ENCODE data around the gene UQCRFS1.
"Not testable (repeated sequence)": the region's sequence is repeated elsewhere in the genome, so short reads cannot be mapped to it uniquely, and the experiment has no call there.

The UQCRFS1 gene

GRCh38 chr19:29212356-29212647 is 649 bp downstream of the UQCRFS1 start:
- peaks cover 11% of the 10 kb centered on the region for H3K4me1 ChIP-seq (ENCODE audit: insufficient read depth, low read length)
- peak overlapping the region; percentile 98 for H3K9ac ChIP-seq (ENCODE audit: low read depth, low read length)
- 0% methylated on average over 6 of the region's 7 CpGs for WGBS
- H3K9me3 ChIP-seq (ENCODE audit: insufficient read depth, low read depth, low read length): no peaks in the 10 kb centered on the region
- peak overlapping the region; percentile 96 for H3K4me3 ChIP-seq (ENCODE audit: low read length)
- no peaks in the 10 kb centered on the region for H3K27me3 ChIP-seq (ENCODE audit: insufficient read depth, low read length)
- peak overlapping the region; percentile 75 for H3K27ac ChIP-seq (ENCODE audit: low read depth, low read length)
- H3K36me3 ChIP-seq (ENCODE audit: insufficient read depth, low read length): peaks cover 15% of the 10 kb centered on the region

GRCh38 chr19:29211562-29212355 is 1.2 kb downstream of the UQCRFS1 start:
- Histone ChIP-seq H3K4me1 (ENCODE audit: insufficient read depth, low read length) (peaks cover 11% of the 10 kb centered on the region), H3K9me3 (ENCODE audit: insufficient read depth, low read depth, low read length) (no peaks in the 10 kb centered on the region), H3K36me3 (ENCODE audit: insufficient read depth, low read length) (peaks cover 20% of the 10 kb centered on the region), H3K27me3 (ENCODE audit: insufficient read depth, low read length) (no peaks in the 10 kb centered on the region), H3K9ac (ENCODE audit: low read depth, low read length) (peak overlapping the region; percentile 98), H3K27ac (ENCODE audit: low read depth, low read length) (no peak overlapping the region), H3K4me3 (ENCODE audit: low read length) (peak overlapping the region; percentile 96)
- 28% methylated on average over 18 of the region's 18 CpGs for WGBS

- not testable (repeated sequence) for H3K9ac ChIP-seq (ENCODE audit: low read depth, low read length); H3K27me3 ChIP-seq (ENCODE audit: insufficient read depth, low read length); H3K27ac ChIP-seq (ENCODE audit: low read depth, low read length); H3K9me3 ChIP-seq (ENCODE audit: insufficient read depth, low read depth, low read length)
- Histone ChIP-seq H3K4me3 (ENCODE audit: low read length) (peak overlapping the region; percentile 96), H3K4me1 (ENCODE audit: insufficient read depth, low read length) (peaks cover 11% of the 10 kb centered on the region), H3K36me3 (ENCODE audit: insufficient read depth, low read length) (peaks cover 27% of the 10 kb centered on the region)
- 91% methylated on average over 2 of the region's 3 CpGs for WGBS
Measured at GRCh38 chr19:29211041-29211440, 1.9 kb downstream of the UQCRFS1 start.

GRCh38 chr19:29210502-29210901 is 2.4 kb downstream of the UQCRFS1 start:
- H3K27me3 ChIP-seq (ENCODE audit: insufficient read depth, low read length); H3K9me3 ChIP-seq (ENCODE audit: insufficient read depth, low read depth, low read length); H3K4me3 ChIP-seq (ENCODE audit: low read length); H3K9ac ChIP-seq (ENCODE audit: low read depth, low read length); H3K27ac ChIP-seq (ENCODE audit: low read depth, low read length): not testable (repeated sequence)
- peaks cover 11% of the 10 kb centered on the region for H3K4me1 ChIP-seq (ENCODE audit: insufficient read depth, low read length)
- 98% methylated on average over 3 of the region's 3 CpGs for WGBS
- H3K36me3 ChIP-seq (ENCODE audit: insufficient read depth, low read length): peaks cover 32% of the 10 kb centered on the region

- H3K9me3 ChIP-seq (ENCODE audit: insufficient read depth, low read depth, low read length); H3K27ac ChIP-seq (ENCODE audit: low read depth, low read length); H3K4me3 ChIP-seq (ENCODE audit: low read length); H3K27me3 ChIP-seq (ENCODE audit: insufficient read depth, low read length); H3K9ac ChIP-seq (ENCODE audit: low read depth, low read length): not testable (repeated sequence)
- H3K4me1 ChIP-seq (ENCODE audit: insufficient read depth, low read length): peaks cover 11% of the 10 kb centered on the region
- H3K36me3 ChIP-seq (ENCODE audit: insufficient read depth, low read length): peaks cover 34% of the 10 kb centered on the region
- 96% methylated on average over 13 of the region's 14 CpGs for WGBS
Measured at GRCh38 chr19:29207403-29208187, 5.4 kb downstream of the UQCRFS1 start.

- Histone ChIP-seq H3K27ac (ENCODE audit: low read depth, low read length) (no peak overlapping the region), H3K36me3 (ENCODE audit: insufficient read depth, low read length) (peaks cover 32% of the 10 kb centered on the region), H3K9me3 (ENCODE audit: insufficient read depth, low read depth, low read length) (no peaks in the 10 kb centered on the region), H3K27me3 (ENCODE audit: insufficient read depth, low read length) (no peaks in the 10 kb centered on the region), H3K9ac (ENCODE audit: low read depth, low read length) (no peak overlapping the region), H3K4me1 (ENCODE audit: insufficient read depth, low read length) (peaks cover 11% of the 10 kb centered on the region), H3K4me3 (ENCODE audit: low read length) (no peak overlapping the region)
- WGBS: 97% methylated on average over 3 of the region's 3 CpGs
Measured at GRCh38 chr19:29206453-29206852, 6.5 kb downstream of the UQCRFS1 start.

- Histone ChIP-seq H3K9me3 (ENCODE audit: insufficient read depth, low read depth, low read length) (no peaks in the 10 kb centered on the region), H3K4me3 (ENCODE audit: low read length) (no peak overlapping the region), H3K36me3 (ENCODE audit: insufficient read depth, low read length) (peaks cover 19% of the 10 kb centered on the region), H3K9ac (ENCODE audit: low read depth, low read length) (no peak overlapping the region), H3K4me1 (ENCODE audit: insufficient read depth, low read length) (no peaks in the 10 kb centered on the region), H3K27ac (ENCODE audit: low read depth, low read length) (no peak overlapping the region), H3K27me3 (ENCODE audit: insufficient read depth, low read length) (no peaks in the 10 kb centered on the region)
- 92% methylated on average over 2 of the region's 2 CpGs for WGBS
Measured at GRCh38 chr19:29202281-29202680, 10.7 kb downstream of the UQCRFS1 start.

GRCh38 chr19:29201855-29202254 is 11.1 kb downstream of the UQCRFS1 start:
- H3K9ac ChIP-seq (ENCODE audit: low read depth, low read length): no peak overlapping the region
- H3K27me3 ChIP-seq (ENCODE audit: insufficient read depth, low read length): no peaks in the 10 kb centered on the region
- H3K9me3 ChIP-seq (ENCODE audit: insufficient read depth, low read depth, low read length): no peaks in the 10 kb centered on the region
- no peak overlapping the region for H3K4me3 ChIP-seq (ENCODE audit: low read length)
- 100% methylated on average over 2 of the region's 2 CpGs for WGBS
- H3K4me1 ChIP-seq (ENCODE audit: insufficient read depth, low read length): no peaks in the 10 kb centered on the region
- H3K27ac ChIP-seq (ENCODE audit: low read depth, low read length): no peak overlapping the region
- H3K36me3 ChIP-seq (ENCODE audit: insufficient read depth, low read length): peaks cover 15% of the 10 kb centered on the region

GRCh38 chr19:29194658-29195057 is 18.3 kb downstream of the UQCRFS1 start:
- no peaks in the 10 kb centered on the region for H3K9me3 ChIP-seq (ENCODE audit: insufficient read depth, low read depth, low read length)
- WGBS: 66% methylated on average over 2 of the region's 2 CpGs
- no peak overlapping the region for H3K27ac ChIP-seq (ENCODE audit: low read depth, low read length)
- H3K4me3 ChIP-seq (ENCODE audit: low read length): no peak overlapping the region
- no peaks in the 10 kb centered on the region for H3K36me3 ChIP-seq (ENCODE audit: insufficient read depth, low read length)
- H3K4me1 ChIP-seq (ENCODE audit: insufficient read depth, low read length): peaks cover 3% of the 10 kb centered on the region; the same call in 1 of the 2 replicates
- H3K27me3 ChIP-seq (ENCODE audit: insufficient read depth, low read length): no peaks in the 10 kb centered on the region
- no peak overlapping the region for H3K9ac ChIP-seq (ENCODE audit: low read depth, low read length)

- H3K27me3 ChIP-seq (ENCODE audit: insufficient read depth, low read length): no peaks in the 10 kb centered on the region
- H3K36me3 ChIP-seq (ENCODE audit: insufficient read depth, low read length): no peaks in the 10 kb centered on the region
- H3K9ac ChIP-seq (ENCODE audit: low read depth, low read length): no peak overlapping the region
- 87% methylated on average over 2 of the region's 5 CpGs for WGBS
- no peak overlapping the region for H3K4me3 ChIP-seq (ENCODE audit: low read length)
- H3K4me1 ChIP-seq (ENCODE audit: insufficient read depth, low read length): peaks cover 3% of the 10 kb centered on the region; the same call in 1 of the 2 replicates
- H3K9me3 ChIP-seq (ENCODE audit: insufficient read depth, low read depth, low read length): no peaks in the 10 kb centered on the region
- H3K27ac ChIP-seq (ENCODE audit: low read depth, low read length): no peak overlapping the region
Measured at GRCh38 chr19:29193155-29193554, 19.8 kb downstream of the UQCRFS1 start.

GRCh38 chr19:29191005-29191404 is 21.9 kb downstream of the UQCRFS1 start:
- Histone ChIP-seq H3K9ac (ENCODE audit: low read depth, low read length) (no peak overlapping the region), H3K9me3 (ENCODE audit: insufficient read depth, low read depth, low read length) (no peaks in the 10 kb centered on the region), H3K4me3 (ENCODE audit: low read length) (no peak overlapping the region), H3K27me3 (ENCODE audit: insufficient read depth, low read length) (no peaks in the 10 kb centered on the region), H3K27ac (ENCODE audit: low read depth, low read length) (no peak overlapping the region), H3K36me3 (ENCODE audit: insufficient read depth, low read length) (no peaks in the 10 kb centered on the region), H3K4me1 (ENCODE audit: insufficient read depth, low read length) (peaks cover 3% of the 10 kb centered on the region; the same call in 1 of the 2 replicates)
- 95% methylated on average over 8 of the region's 8 CpGs for WGBS

Measured in HUES64 (cell line).